K562 (cell line): ENCODE results near the gene SLC43A1. TPM values are rescaled to one million over a fixed set of nuclear protein-coding genes. Genes with fewer than 3 reads are reported as not detected.

Experiments
- ATAC-seq: fragments of 200-7000 bp; cut with Tn5 transposase; 3 replicates; pipeline ENCODE4 v1.9.1; 2020; ENCODE audit warnings: moderate library complexity
- BruUV-seq: library from RNA; stranded (reverse); fragments of 400-500 nt; replicated peaks from 2 replicates; lab custom pipeline; 2021; lab: Mats Ljungman, UMichigan
- CTCF ChIA-PET: fragments of 300-600 bp; formaldehyde crosslinking; extraction: SDS; loops from one replicate; lab custom pipeline; 2021; ENCODE audit warnings: low intra/inter-chr PET ratio; lab: Yijun Ruan, JAX
- POLR2A ChIA-PET: fragments of 300-600, 350-650 bp; sonication (Branson Sonifier 250); formaldehyde crosslinking; extraction: SDS; loops from one replicate; lab custom pipeline; 2021; ENCODE audit warnings: antibody characterized with exemption, inconsistent platforms; lab: Yijun Ruan, JAX
- DNase-seq, 4 experiments: peaks; one replicate each; pipeline versions ENCODE4 v3.0.0 to v3.0.0-alpha.2; 2011 to 2018; ENCODE audit warnings: low spot score in 3 of 4, mixed read lengths in 3 of 4; ENCODE audit errors: extremely low read depth in 1 of 4
- FAIRE-seq: peaks from 2 replicates; lab custom pipeline; 2011; peaks lifted over from hg19 to GRCh38; lab: Jason Lieb, UNC
- H2AFZ ChIP-seq: 2 replicates; pipeline ENCODE4 v1.6.0; 2011; ENCODE audit warnings: low read depth, low read length, control low read depth, inconsistent platforms
- H3K27ac ChIP-seq: fragments of 200-600 bp; 3 replicates; pipeline ENCODE4 v1.8.0; 2011; ENCODE audit warnings: low read depth, mild to moderate bottlenecking, control low read depth, inconsistent platforms, low read length, moderate library complexity, mixed read lengths; ENCODE audit errors: extremely low read depth
- H3K27me3 ChIP-seq, 2 experiments: fragments of 300-600 bp in 1 of 2; 2 replicates in 1 of 2; 3 replicates in 1 of 2; pipeline versions ENCODE4 v1.6.0 to v1.8.0; 2011; ENCODE audit warnings: inconsistent platforms in 2 of 2, low read length in 2 of 2, mild to moderate bottlenecking in 1 of 2, mixed read lengths in 1 of 2, moderate library complexity in 1 of 2; ENCODE audit not compliant: control insufficient read depth in 2 of 2, insufficient read depth in 2 of 2
- H3K36me3 ChIP-seq: fragments of 300-600 bp; 3 replicates; pipeline ENCODE4 v1.8.0; 2011; ENCODE audit warnings: mild to moderate bottlenecking, low read length, inconsistent platforms; ENCODE audit not compliant: control insufficient read depth, insufficient read depth
- H3K4me1 ChIP-seq, 2 experiments: fragments of 200-600 bp in 1 of 2; replicated peaks in 1 of 2; 2 replicates in 1 of 2; 3 replicates in 1 of 2; pipeline versions ENCODE4 v1.5.1 to v1.8.0; 2011; ENCODE audit warnings: inconsistent platforms in 2 of 2, low read length in 2 of 2, mild to moderate bottlenecking in 1 of 2, mixed read lengths in 1 of 2, moderate library complexity in 1 of 2; ENCODE audit not compliant: control insufficient read depth in 2 of 2, insufficient read depth in 2 of 2
- H3K4me2 ChIP-seq: 2 replicates; pipeline ENCODE4 v1.6.1; 2011; ENCODE audit warnings: low read length, control low read depth, inconsistent platforms, mixed read lengths; ENCODE audit not compliant: insufficient read depth
- H3K4me3 ChIP-seq: fragments of 200-600 bp; sonication (generic), shearing (Covaris generic); 2 replicates; pipeline ENCODE4 v1.5.1; 2016; ENCODE audit warnings: control low read depth, inconsistent platforms
- H3K79me2 ChIP-seq: fragments of 200-600 bp; 3 replicates; pipeline ENCODE4 v1.8.0; 2011; ENCODE audit warnings: low read length, inconsistent platforms; ENCODE audit not compliant: control insufficient read depth, insufficient read depth
- H3K9ac ChIP-seq, 2 experiments: 2 replicates each; pipeline versions ENCODE4 v1.6.0 to v1.6.1; 2011; ENCODE audit warnings: low read depth in 2 of 2, low read length in 2 of 2, control low read depth in 1 of 2, inconsistent platforms in 1 of 2, mild to moderate bottlenecking in 1 of 2, mixed read lengths in 1 of 2; ENCODE audit not compliant: insufficient read depth in 1 of 2
- H3K9me1 ChIP-seq: one replicate; pipeline ENCODE4 v1.6.0; 2011; ENCODE audit warnings: inconsistent platforms, mild to moderate bottlenecking, low read length, moderate library complexity; ENCODE audit not compliant: control insufficient read depth, insufficient read depth
- H3K9me3 ChIP-seq: replicated peaks from 2 replicates; pipeline ENCODE4 v1.5.1; 2011; ENCODE audit warnings: low read depth, low read length, inconsistent platforms; ENCODE audit not compliant: control insufficient read depth, insufficient read depth
- H4K20me1 ChIP-seq: replicated peaks from 2 replicates; pipeline ENCODE4 v1.6.1; 2011; ENCODE audit warnings: low read length, inconsistent platforms, mixed read lengths; ENCODE audit not compliant: control insufficient read depth, insufficient read depth
- ATF3 ChIP-seq, 2 experiments: fragments of 450-650 bp in 1 of 2; sonication (generic) in 1 of 2; formaldehyde crosslinking in 1 of 2; IDR thresholded peaks in 1 of 2; conservative IDR thresholded peaks in 1 of 2; 2 replicates each; pipeline versions ENCODE4 v1.6.1 to v1.8.1; 2016 to 2023; ENCODE audit warnings: mild to moderate bottlenecking in 2 of 2, moderate library complexity in 2 of 2, inconsistent platforms in 1 of 2, missing genetic modification reagents in 1 of 2
- C11orf30 ChIP-seq: fragments of 450-650 bp; IDR thresholded peaks from 2 replicates; pipeline ENCODE4 v1.6.1; 2016; ENCODE audit warnings: low read depth, mild to moderate bottlenecking
- DPF2 ChIP-seq: fragments of 450-650 bp; IDR thresholded peaks from 2 replicates; pipeline ENCODE4 v1.6.1; 2016
- EHMT2 ChIP-seq: fragments of 450-650 bp; IDR thresholded peaks from 2 replicates; pipeline ENCODE4 v1.6.1; 2018; ENCODE audit warnings: antibody characterized with exemption
- ELK3 ChIP-seq: fragments of 450-650 bp; formaldehyde crosslinking; IDR thresholded peaks from 2 replicates; pipeline ENCODE4 v1.4.0; 2020; ENCODE audit warnings: mild to moderate bottlenecking
- FOSL1 ChIP-seq: fragments of 200-800 bp; sonication (Bioruptor generic); conservative IDR thresholded peaks from 2 replicates; pipeline ENCODE4 v1.6.1; 2016; ENCODE audit warnings: missing genetic modification characterization, missing compliant biosample characterization
- JUND ChIP-seq, 2 experiments: IDR thresholded peaks; 2 replicates in 1 of 2; 3 replicates in 1 of 2; pipeline ENCODE4 v1.6.1; 2011; ENCODE audit warnings: borderline replicate concordance in 2 of 2, low read depth in 2 of 2, low read length in 2 of 2, improper control_type of control experiment in 1 of 2, missing biosample characterization in 1 of 2, missing genetic modification characterization in 1 of 2, missing genetic modification reagents in 1 of 2
- KDM1A ChIP-seq, 2 experiments: fragments of 450-650 bp; IDR thresholded peaks; 2 replicates each; pipeline ENCODE4 v1.6.1; 2016; ENCODE audit warnings: mild to moderate bottlenecking in 2 of 2
- PBX2 ChIP-seq, 2 experiments: IDR thresholded peaks in 1 of 2; conservative IDR thresholded peaks in 1 of 2; 2 replicates each; pipeline ENCODE4 v1.6.1; 2016; ENCODE audit warnings: low read depth in 2 of 2, mild to moderate bottlenecking in 1 of 2, missing compliant biosample characterization in 1 of 2, missing genetic modification characterization in 1 of 2, moderate library complexity in 1 of 2
- RCOR1 ChIP-seq, 2 experiments: IDR thresholded peaks; 2 replicates each; pipeline ENCODE4 v1.6.1; 2012; ENCODE audit warnings: low read depth in 2 of 2, low read length in 2 of 2, borderline replicate concordance in 1 of 2, improper control_type of control experiment in 1 of 2
- ZNF121 ChIP-seq: sonication (generic); formaldehyde crosslinking; conservative IDR thresholded peaks from 2 replicates; pipeline ENCODE4 v1.8.0; 2022; ENCODE audit warnings: missing genetic modification reagents
- ZNF184 ChIP-seq: sonication (generic); formaldehyde crosslinking; IDR thresholded peaks from 2 replicates; pipeline ENCODE4 v1.5.0; 2020; ENCODE audit warnings: missing genetic modification reagents
- ZNF507 ChIP-seq: conservative IDR thresholded peaks from 2 replicates; pipeline ENCODE4 v1.6.1; 2017; ENCODE audit warnings: missing genetic modification characterization, missing compliant biosample characterization
- ZNF785 ChIP-seq: fragments of 250-450 bp; sonication (Bioruptor Pico); IDR thresholded peaks from 2 replicates; pipeline ENCODE4 v1.4.0; 2020; ENCODE audit warnings: mild to moderate bottlenecking
- WGBS: fragments of 100-300 bp; shearing (Covaris generic); methylation state at CpG from one replicate; pipeline ENCODE4 v1.1.6; 2016; ENCODE audit warnings: low coverage, mixed read lengths; ENCODE audit not compliant: insufficient coverage; ENCODE audit errors: missing lambda C conversion rate; 5-methylcytosine and 5-hydroxymethylcytosine counted together
- in situ Hi-C: fragments of 300-500 bp; cut with MboI; formaldehyde crosslinking; loops from 4 replicates; pipeline ENCODE4 v1.15.0; 2018; ENCODE audit warnings: inconsistent platforms, mixed read lengths
- intact Hi-C: fragments of 100-400 bp; cut with micrococcal nuclease; formaldehyde crosslinking; loops from 2 replicates; pipeline ENCODE4 v1.14.2; 2022
- polyA plus RNA-seq, 8 experiments: library from polyadenylated mRNA; depleted of rRNA in 4 of 8; stranded (reverse) in 5 of 8; unstranded in 3 of 8; fragments of >200 nt; fragmentation: Nextera tagmentation in 2 of 8; fragmentation: Illumina TruSeq in 1 of 8; extraction: Ambion mirVana in 2 of 8; extraction: Trizol in 1 of 8; gene quantifications; 2 replicates each; pipeline versions ENCODE4 v1.2.1 to v1.2.3, GENCODE V29; 2011 to 2014; ENCODE audit warnings: inconsistent platforms in 1 of 8, missing spikeins in 1 of 8
- total RNA-seq, 7 experiments: library from RNA; depleted of rRNA in 6 of 7; stranded (reverse); fragments of >200 nt in 6 of 7; fragmentation: Illumina TruSeq in 2 of 7; extraction: Trizol in 2 of 7; gene quantifications; 2 replicates each; pipeline versions ENCODE4 v1.2.1 to v1.2.3, GENCODE V29; 2011 to 2021; ENCODE audit warnings: low replicate concordance in 1 of 7

SLC43A1 gene
- total and polyA plus RNA-seq, 9 of the 15 experiments (the other 6 are each of a cell fraction or from before 2014, with no cell fraction given), result 2.6 to 41.8 (median 24.6) TPM

GRCh38 chr11:57438345-57439285 is 76.9 kb downstream of the SLC43A1 start (continued):
- TF ChIP-seq ZNF507 (tag), result no peak
- no peak for TF ChIP-seq ZNF785 (CRISPR knock-in tag)
- no peak for TF ChIP-seq ELK3 (CRISPR knock-in tag)
- TF ChIP-seq C11orf30, result peak; percentile 43

- POLR2A ChIA-PET, result interaction anchor here (1.7 kb wide), 2 partner anchors 8 to 16 kb away, joined by 4 to 7 read pairs; partner anchors contain the start of gene SLC43A3
- no peaks in the 10 kb centered on the region for H4K20me1 ChIP-seq
- H3K36me3 ChIP-seq, result no peaks in the 10 kb centered on the region
- H3K27ac ChIP-seq, result no peak overlapping the region
- no peak overlapping the region for H3K4me3 ChIP-seq
- H3K4me1 ChIP-seq, result peaks cover 12 to 36% of the 10 kb centered on the region in 2 experiments
- no peaks in the 10 kb centered on the region for H3K79me2 ChIP-seq
- CTCF ChIA-PET, result no interaction called here
- 22% methylated on average over 7 of the region's 7 CpGs for WGBS
- BruUV-seq, result no TSS peak
- intact Hi-C loops (no loop called here), in situ Hi-C loops (no loop called here)
- H3K9me1 ChIP-seq, result no peaks in the 10 kb centered on the region
- FAIRE-seq, result no peak
- H3K9me3 ChIP-seq, result no peaks in the 10 kb centered on the region
- DNase-seq, result no peak
- no peak overlapping the region for H2AFZ ChIP-seq
- no peak overlapping the region for H3K9ac ChIP-seq
- H3K27me3 ChIP-seq, result no peaks in the 10 kb centered on the region; a peak in 1 of 5 replicates
- no peak overlapping the region for H3K4me2 ChIP-seq
- no peak for ATAC-seq
- TF ChIP-seq PBX2 (CRISPR knock-in tag; IDR thresholded peaks at IDR 0.05; ENCODE audit: low read depth) (no peak), PBX2 (tag; conservative IDR thresholded peaks at IDR 0.05; ENCODE audit: low read depth) (no peak), EHMT2 (no peak), JUND (IDR thresholded peaks at IDR 0.05; ENCODE audit: borderline replicate concordance, low read depth, low read length) (peak; percentile 72), JUND (tag; IDR thresholded peaks at IDR 0.05; ENCODE audit: borderline replicate concordance, low read depth, low read length) (peak; percentile 62; the same call in 1 of the 3 replicates), ZNF184 (CRISPR knock-in tag) (no peak), RCOR1 (IDR thresholded peaks at IDR 0.05; ENCODE audit: borderline replicate concordance in 1 of 2, low read depth in 2 of 2, low read length in 2 of 2) (0 out of 4 replicates have a peak, but pooled peaks of 1 of the 2 experiments have one; percentile 8), ATF3 (IDR thresholded peaks at IDR 0.05) (peak; percentile 84), ATF3 (CRISPR knock-in tag; conservative IDR thresholded peaks at IDR 0.05) (no peak), DPF2 (0 out of 2 replicates have a peak, but pooled peaks have one; percentile 12), FOSL1 (peak; percentile 59), KDM1A (IDR thresholded peaks at IDR 0.05) (peak; percentile 55 to 70; a peak in 3 of 4 replicates), ZNF121 (CRISPR knock-in tag) (peak; percentile 85)
Measured at GRCh38 chr11:57436031-57436430, 79.5 kb downstream of the SLC43A1 start.
